ENCODE results near the gene MCF2L2.
"Not testable (repeated sequence)": the region's sequence is repeated elsewhere in the genome, so short reads cannot be mapped to it uniquely, and the experiment has no call there.

The MCF2L2 gene

GRCh38 chr3:183428447-183429211, at the start of gene MCF2L2:
Gene MCF2L2 (minus strand): TSS chr3:183428619. CDS start chr3:183427977, 642 bp downstream.
- Mint-ChIP-seq H3K36me3 (ENCODE audit: low read depth) (no peaks in the 10 kb centered on the region), H3K4me3 (peak within 1 kb of the TSS; percentile 83), H3K9me3 (no peaks in the 10 kb centered on the region), H3K4me1 (ENCODE audit: low read depth) (peaks cover 40% of the 10 kb centered on the region), H3K27me3 (peaks cover 18% of the 10 kb centered on the region), H3K27ac (peak within 1 kb of the TSS; percentile 77)
- peak; percentile 84 for DNase-seq

GRCh38 chr3:183477801-183478456, 49.5 kb upstream of the MCF2L2 start:
- H3K27me3 Mint-ChIP-seq: no peaks in the 10 kb centered on the region
- no peaks in the 10 kb centered on the region for H3K9me3 Mint-ChIP-seq
- peaks cover 11% of the 10 kb centered on the region for H3K4me1 Mint-ChIP-seq (ENCODE audit: low read depth)
- no peak for DNase-seq
- no peak overlapping the region for H3K27ac Mint-ChIP-seq
- H3K36me3 Mint-ChIP-seq (ENCODE audit: low read depth): no peaks in the 10 kb centered on the region
- H3K4me3 Mint-ChIP-seq: no peak overlapping the region

- DNase-seq; H3K9me3 Mint-ChIP-seq; H3K27me3 Mint-ChIP-seq; H3K36me3 Mint-ChIP-seq (ENCODE audit: low read depth); H3K4me3 Mint-ChIP-seq; H3K27ac Mint-ChIP-seq; H3K4me1 Mint-ChIP-seq (ENCODE audit: low read depth): not testable (repeated sequence)
Measured at GRCh38 chr3:183475764-183476162, 47.3 kb upstream of the MCF2L2 start.

- no peaks in the 10 kb centered on the region for H3K27me3 Mint-ChIP-seq
- H3K4me3 Mint-ChIP-seq: no peak overlapping the region
- peaks cover 1% of the 10 kb centered on the region for H3K4me1 Mint-ChIP-seq (ENCODE audit: low read depth)
- no peaks in the 10 kb centered on the region for H3K36me3 Mint-ChIP-seq (ENCODE audit: low read depth)
- no peak overlapping the region for H3K27ac Mint-ChIP-seq
- DNase-seq: no peak
- no peaks in the 10 kb centered on the region for H3K9me3 Mint-ChIP-seq
Measured at GRCh38 chr3:183475016-183475763, 46.8 kb upstream of the MCF2L2 start.

GRCh38 chr3:183473969-183474368, 45.5 kb upstream of the MCF2L2 start:
- Mint-ChIP-seq H3K27ac (no peak overlapping the region), H3K27me3 (no peaks in the 10 kb centered on the region), H3K9me3 (no peaks in the 10 kb centered on the region), H3K36me3 (ENCODE audit: low read depth) (no peaks in the 10 kb centered on the region), H3K4me1 (ENCODE audit: low read depth) (peaks cover 10% of the 10 kb centered on the region), H3K4me3 (no peak overlapping the region)
- DNase-seq: no peak

GRCh38 chr3:183472155-183472554, 43.7 kb upstream of the MCF2L2 start:
- H3K9me3 Mint-ChIP-seq: no peaks in the 10 kb centered on the region
- H3K27me3 Mint-ChIP-seq: no peaks in the 10 kb centered on the region
- H3K27ac Mint-ChIP-seq: no peak overlapping the region
- no peaks in the 10 kb centered on the region for H3K36me3 Mint-ChIP-seq (ENCODE audit: low read depth)
- DNase-seq: no peak
- no peak overlapping the region for H3K4me3 Mint-ChIP-seq
- H3K4me1 Mint-ChIP-seq (ENCODE audit: low read depth): peaks cover 23% of the 10 kb centered on the region

GRCh38 chr3:183468424-183468823, 40.0 kb upstream of the MCF2L2 start:
- DNase-seq: no peak
- peak overlapping the region; percentile 92 for H3K27ac Mint-ChIP-seq
- H3K36me3 Mint-ChIP-seq (ENCODE audit: low read depth): no peaks in the 10 kb centered on the region
- no peaks in the 10 kb centered on the region for H3K9me3 Mint-ChIP-seq
- no peak overlapping the region for H3K4me3 Mint-ChIP-seq
- H3K4me1 Mint-ChIP-seq (ENCODE audit: low read depth): peaks cover 23% of the 10 kb centered on the region
- H3K27me3 Mint-ChIP-seq: peaks cover 5% of the 10 kb centered on the region

GRCh38 chr3:183466575-183466974, 38.2 kb upstream of the MCF2L2 start:
- Mint-ChIP-seq H3K9me3 (no peaks in the 10 kb centered on the region), H3K36me3 (ENCODE audit: low read depth) (no peaks in the 10 kb centered on the region), H3K27ac (no peak overlapping the region), H3K27me3 (peaks cover 5% of the 10 kb centered on the region), H3K4me1 (ENCODE audit: low read depth) (peaks cover 23% of the 10 kb centered on the region), H3K4me3 (no peak overlapping the region)
- no peak for DNase-seq

GRCh38 chr3:183465710-183466109, 37.3 kb upstream of the MCF2L2 start:
- not testable (repeated sequence) for H3K27me3 Mint-ChIP-seq; H3K9me3 Mint-ChIP-seq; H3K4me3 Mint-ChIP-seq; H3K27ac Mint-ChIP-seq; DNase-seq; H3K36me3 Mint-ChIP-seq (ENCODE audit: low read depth)
- peaks cover 23% of the 10 kb centered on the region for H3K4me1 Mint-ChIP-seq (ENCODE audit: low read depth)

- DNase-seq: no peak
- no peaks in the 10 kb centered on the region for H3K9me3 Mint-ChIP-seq
- no peaks in the 10 kb centered on the region for H3K36me3 Mint-ChIP-seq (ENCODE audit: low read depth)
- peaks cover 5% of the 10 kb centered on the region for H3K27me3 Mint-ChIP-seq
- peaks cover 18% of the 10 kb centered on the region for H3K4me1 Mint-ChIP-seq (ENCODE audit: low read depth)
- H3K4me3 Mint-ChIP-seq: no peak overlapping the region
- H3K27ac Mint-ChIP-seq: no peak overlapping the region
Measured at GRCh38 chr3:183464480-183464879, 36.1 kb upstream of the MCF2L2 start.

GRCh38 chr3:183460081-183461055, 31.9 kb upstream of the MCF2L2 start:
- Mint-ChIP-seq H3K27ac (no peak overlapping the region), H3K27me3 (peaks cover 5% of the 10 kb centered on the region), H3K36me3 (ENCODE audit: low read depth) (peaks cover 2% of the 10 kb centered on the region), H3K4me3 (no peak overlapping the region), H3K9me3 (no peaks in the 10 kb centered on the region), H3K4me1 (ENCODE audit: low read depth) (no peaks in the 10 kb centered on the region)
- DNase-seq: no peak

GRCh38 chr3:183455089-183455488, 26.7 kb upstream of the MCF2L2 start:
- Mint-ChIP-seq H3K27ac (no peak overlapping the region), H3K4me1 (ENCODE audit: low read depth) (no peaks in the 10 kb centered on the region), H3K27me3 (no peaks in the 10 kb centered on the region), H3K9me3 (no peaks in the 10 kb centered on the region), H3K36me3 (ENCODE audit: low read depth) (peaks cover 13% of the 10 kb centered on the region), H3K4me3 (no peak overlapping the region)
- DNase-seq: no peak

- peaks cover 13% of the 10 kb centered on the region for H3K36me3 Mint-ChIP-seq (ENCODE audit: low read depth)
Measured at GRCh38 chr3:183454064-183454463, 25.6 kb upstream of the MCF2L2 start.

GRCh38 chr3:183449791-183450190, 21.4 kb upstream of the MCF2L2 start:
- peaks cover 18% of the 10 kb centered on the region for H3K4me1 Mint-ChIP-seq (ENCODE audit: low read depth)
- DNase-seq: no peak

More at GRCh38 chr3:183454064-183454463, 25.6 kb upstream of the MCF2L2 start:
- Mint-ChIP-seq H3K4me3 (no peak overlapping the region), H3K27me3 (no peaks in the 10 kb centered on the region), H3K4me1 (ENCODE audit: low read depth) (no peaks in the 10 kb centered on the region), H3K27ac (no peak overlapping the region), H3K9me3 (no peaks in the 10 kb centered on the region)
- no peak for DNase-seq

More at GRCh38 chr3:183449791-183450190, 21.4 kb upstream of the MCF2L2 start:
- Mint-ChIP-seq H3K36me3 (ENCODE audit: low read depth) (peaks cover 9% of the 10 kb centered on the region), H3K4me3 (no peak overlapping the region), H3K27me3 (no peaks in the 10 kb centered on the region), H3K27ac (no peak overlapping the region), H3K9me3 (no peaks in the 10 kb centered on the region)

Data from activated T-cell treated with anti-CD3 and anti-CD28 coated beads, Interleukin-2, amount 50 U/mL, for 24 hours (primary cell).